K562 (cell line): Measurements from ENCODE around the gene OOSP2. TPM values are rescaled to one million over a fixed set of nuclear protein-coding genes. Genes with fewer than 3 reads are reported as not detected.

Experiments
- ATAC-seq: fragments of 200-7000 bp; cut with Tn5 transposase; 3 replicates; pipeline ENCODE4 v1.9.1; 2020; ENCODE audit warnings: moderate library complexity
- BruUV-seq: library from RNA; stranded (reverse); fragments of 400-500 nt; replicated peaks from 2 replicates; lab custom pipeline; 2021; lab: Mats Ljungman, UMichigan
- CTCF ChIA-PET: fragments of 300-600 bp; formaldehyde crosslinking; extraction: SDS; loops from one replicate; lab custom pipeline; 2021; ENCODE audit warnings: low intra/inter-chr PET ratio; lab: Yijun Ruan, JAX
- POLR2A ChIA-PET: fragments of 300-600, 350-650 bp; sonication (Branson Sonifier 250); formaldehyde crosslinking; extraction: SDS; loops from one replicate; lab custom pipeline; 2021; ENCODE audit warnings: antibody characterized with exemption, inconsistent platforms; lab: Yijun Ruan, JAX
- DNase-seq, 4 experiments: peaks; one replicate each; pipeline versions ENCODE4 v3.0.0 to v3.0.0-alpha.2; 2011 to 2018; ENCODE audit warnings: low spot score in 3 of 4, mixed read lengths in 3 of 4; ENCODE audit errors: extremely low read depth in 1 of 4
- FAIRE-seq: peaks from 2 replicates; lab custom pipeline; 2011; peaks lifted over from hg19 to GRCh38; lab: Jason Lieb, UNC
- H2AFZ ChIP-seq: 2 replicates; pipeline ENCODE4 v1.6.0; 2011; ENCODE audit warnings: low read depth, low read length, control low read depth, inconsistent platforms
- H3K27ac ChIP-seq: fragments of 200-600 bp; 3 replicates; pipeline ENCODE4 v1.8.0; 2011; ENCODE audit warnings: low read depth, mild to moderate bottlenecking, control low read depth, inconsistent platforms, low read length, moderate library complexity, mixed read lengths; ENCODE audit errors: extremely low read depth
- H3K27me3 ChIP-seq, 2 experiments: fragments of 300-600 bp in 1 of 2; 2 replicates in 1 of 2; 3 replicates in 1 of 2; pipeline versions ENCODE4 v1.6.0 to v1.8.0; 2011; ENCODE audit warnings: inconsistent platforms in 2 of 2, low read length in 2 of 2, mild to moderate bottlenecking in 1 of 2, mixed read lengths in 1 of 2, moderate library complexity in 1 of 2; ENCODE audit not compliant: control insufficient read depth in 2 of 2, insufficient read depth in 2 of 2
- H3K36me3 ChIP-seq: fragments of 300-600 bp; 3 replicates; pipeline ENCODE4 v1.8.0; 2011; ENCODE audit warnings: mild to moderate bottlenecking, low read length, inconsistent platforms; ENCODE audit not compliant: control insufficient read depth, insufficient read depth
- H3K4me1 ChIP-seq, 2 experiments: fragments of 200-600 bp in 1 of 2; replicated peaks in 1 of 2; 2 replicates in 1 of 2; 3 replicates in 1 of 2; pipeline versions ENCODE4 v1.5.1 to v1.8.0; 2011; ENCODE audit warnings: inconsistent platforms in 2 of 2, low read length in 2 of 2, mild to moderate bottlenecking in 1 of 2, mixed read lengths in 1 of 2, moderate library complexity in 1 of 2; ENCODE audit not compliant: control insufficient read depth in 2 of 2, insufficient read depth in 2 of 2
- H3K4me2 ChIP-seq: 2 replicates; pipeline ENCODE4 v1.6.1; 2011; ENCODE audit warnings: low read length, control low read depth, inconsistent platforms, mixed read lengths; ENCODE audit not compliant: insufficient read depth
- H3K4me3 ChIP-seq: fragments of 200-600 bp; sonication (generic), shearing (Covaris generic); 2 replicates; pipeline ENCODE4 v1.5.1; 2016; ENCODE audit warnings: control low read depth, inconsistent platforms
- H3K79me2 ChIP-seq: fragments of 200-600 bp; 3 replicates; pipeline ENCODE4 v1.8.0; 2011; ENCODE audit warnings: low read length, inconsistent platforms; ENCODE audit not compliant: control insufficient read depth, insufficient read depth
- H3K9ac ChIP-seq, 2 experiments: 2 replicates each; pipeline versions ENCODE4 v1.6.0 to v1.6.1; 2011; ENCODE audit warnings: low read depth in 2 of 2, low read length in 2 of 2, control low read depth in 1 of 2, inconsistent platforms in 1 of 2, mild to moderate bottlenecking in 1 of 2, mixed read lengths in 1 of 2; ENCODE audit not compliant: insufficient read depth in 1 of 2
- H3K9me1 ChIP-seq: one replicate; pipeline ENCODE4 v1.6.0; 2011; ENCODE audit warnings: inconsistent platforms, mild to moderate bottlenecking, low read length, moderate library complexity; ENCODE audit not compliant: control insufficient read depth, insufficient read depth
- H3K9me3 ChIP-seq: replicated peaks from 2 replicates; pipeline ENCODE4 v1.5.1; 2011; ENCODE audit warnings: low read depth, low read length, inconsistent platforms; ENCODE audit not compliant: control insufficient read depth, insufficient read depth
- H4K20me1 ChIP-seq: replicated peaks from 2 replicates; pipeline ENCODE4 v1.6.1; 2011; ENCODE audit warnings: low read length, inconsistent platforms, mixed read lengths; ENCODE audit not compliant: control insufficient read depth, insufficient read depth
- CXXC5 ChIP-seq: fragments of 250-450 bp; sonication (Bioruptor Pico); IDR thresholded peaks from 2 replicates; pipeline ENCODE4 v1.8.0; 2022; ENCODE audit warnings: inconsistent platforms, mild to moderate bottlenecking, moderate library complexity
- DMBX1 ChIP-seq: fragments of 250-450 bp; sonication (Bioruptor Pico); IDR thresholded peaks from 2 replicates; pipeline ENCODE4 v1.8.0; 2022; ENCODE audit warnings: inconsistent platforms, mild to moderate bottlenecking, moderate library complexity, borderline replicate concordance
- HMG20B ChIP-seq: fragments of 250-450 bp; sonication (Bioruptor Pico); IDR thresholded peaks from 2 replicates; pipeline ENCODE4 v1.5.0; 2021; ENCODE audit warnings: mild to moderate bottlenecking
- KAT7 ChIP-seq: sonication (generic); formaldehyde crosslinking; IDR thresholded peaks from 2 replicates; pipeline ENCODE4 v1.8.0; 2022; ENCODE audit warnings: missing genetic modification reagents, mild to moderate bottlenecking, borderline replicate concordance
- MTA3 ChIP-seq: fragments of 450-650 bp; formaldehyde crosslinking; IDR thresholded peaks from 2 replicates; pipeline ENCODE4 v1.6.1; 2017; ENCODE audit warnings: mild to moderate bottlenecking, borderline replicate concordance
- RFX1 ChIP-seq: fragments of 450-650 bp; IDR thresholded peaks from 2 replicates; pipeline ENCODE4 v1.6.1; 2016; ENCODE audit warnings: mild to moderate bottlenecking, moderate library complexity
- TCF3 ChIP-seq: sonication (generic); formaldehyde crosslinking; IDR thresholded peaks from 2 replicates; pipeline ENCODE4 v1.4.0; 2020; ENCODE audit warnings: mild to moderate bottlenecking, missing genetic modification reagents
- YY1 ChIP-seq, 3 experiments: IDR thresholded peaks; 2 replicates each; pipeline ENCODE4 v1.6.1; 2011; ENCODE audit warnings: low read length in 2 of 3, mild to moderate bottlenecking in 2 of 3, moderate library complexity in 2 of 3, borderline replicate concordance in 1 of 3, control low read depth in 1 of 3, low read depth in 1 of 3; ENCODE audit not compliant: insufficient read depth in 3 of 3, insufficient replicate concordance in 2 of 3, control insufficient read depth in 1 of 3, insufficient read length in 1 of 3; ENCODE audit errors: extremely low read depth in 1 of 3
- ZNF274 ChIP-seq: IDR thresholded peaks from 2 replicates; pipeline ENCODE4 v1.6.1; 2011; ENCODE audit warnings: low read depth, mild to moderate bottlenecking, low read length, moderate library complexity, borderline replicate concordance
- ZNF280B ChIP-seq: fragments of 250-450 bp; sonication (Bioruptor Pico); IDR thresholded peaks from 2 replicates; pipeline ENCODE4 v1.5.1; 2021; ENCODE audit warnings: mild to moderate bottlenecking
- ZNF316 ChIP-seq: fragments of 450-650 bp; IDR thresholded peaks from 2 replicates; pipeline ENCODE4 v1.6.1; 2016
- ZNF785 ChIP-seq: fragments of 250-450 bp; sonication (Bioruptor Pico); IDR thresholded peaks from 2 replicates; pipeline ENCODE4 v1.4.0; 2020; ENCODE audit warnings: mild to moderate bottlenecking
- WGBS: fragments of 100-300 bp; shearing (Covaris generic); methylation state at CpG from one replicate; pipeline ENCODE4 v1.1.6; 2016; ENCODE audit warnings: low coverage, mixed read lengths; ENCODE audit not compliant: insufficient coverage; ENCODE audit errors: missing lambda C conversion rate; 5-methylcytosine and 5-hydroxymethylcytosine counted together
- in situ Hi-C: fragments of 300-500 bp; cut with MboI; formaldehyde crosslinking; loops from 4 replicates; pipeline ENCODE4 v1.15.0; 2018; ENCODE audit warnings: inconsistent platforms, mixed read lengths
- intact Hi-C: fragments of 100-400 bp; cut with micrococcal nuclease; formaldehyde crosslinking; loops from 2 replicates; pipeline ENCODE4 v1.14.2; 2022
- polyA plus RNA-seq, 8 experiments: library from polyadenylated mRNA; depleted of rRNA in 4 of 8; stranded (reverse) in 5 of 8; unstranded in 3 of 8; fragments of >200 nt; fragmentation: Nextera tagmentation in 2 of 8; fragmentation: Illumina TruSeq in 1 of 8; extraction: Ambion mirVana in 2 of 8; extraction: Trizol in 1 of 8; gene quantifications; 2 replicates each; pipeline versions ENCODE4 v1.2.1 to v1.2.3, GENCODE V29; 2011 to 2014; ENCODE audit warnings: inconsistent platforms in 1 of 8, missing spikeins in 1 of 8
- total RNA-seq, 7 experiments: library from RNA; depleted of rRNA in 6 of 7; stranded (reverse); fragments of >200 nt in 6 of 7; fragmentation: Illumina TruSeq in 2 of 7; extraction: Trizol in 2 of 7; gene quantifications; 2 replicates each; pipeline versions ENCODE4 v1.2.1 to v1.2.3, GENCODE V29; 2011 to 2021; ENCODE audit warnings: low replicate concordance in 1 of 7
- TF ChIP-seq, protein P1 (sequence below): fragments of 450-650 bp; formaldehyde crosslinking; conservative IDR thresholded peaks from 2 replicates; pipeline ENCODE4 v1.4.0; 2022; ENCODE audit warnings: mild to moderate bottlenecking, missing genetic modification characterization

Gene OOSP2
- total and polyA plus RNA-seq, 9 of the 15 experiments (the other 6 are each of a cell fraction or from before 2014, with no cell fraction given): 0.14 to 1.5 (median 0.32) TPM; not detected in 4

- Histone ChIP-seq H3K36me3 (no peaks in the 10 kb centered on the region), H3K9ac (no peak overlapping the region), H3K27me3 (no peaks in the 10 kb centered on the region), H3K9me1 (no peaks in the 10 kb centered on the region), H3K4me3 (no peak overlapping the region), H3K4me2 (no peak overlapping the region), H4K20me1 (no peaks in the 10 kb centered on the region), H2AFZ (peak overlapping the region; percentile 35; the same call in 1 of the 2 replicates), H3K9me3 (peaks cover 5% of the 10 kb centered on the region; the same call in 1 of the 2 replicates), H3K27ac (no peak overlapping the region), H3K79me2 (no peaks in the 10 kb centered on the region), H3K4me1 (no peaks in the 10 kb centered on the region)
- DNase-seq (no peak), FAIRE-seq (no peak), ATAC-seq (no peak)
- WGBS: 23% methylated on average over 4 of the region's 4 CpGs
- intact Hi-C loops (no loop called here), in situ Hi-C loops (no loop called here)
- BruUV-seq: no TSS peak
- CTCF ChIA-PET: no interaction called here
- POLR2A ChIA-PET: interaction anchor here (0.6 kb wide), 1 partner anchor 76 kb away, joined by 3 read pairs; no protein-coding TSS in a partner anchor
- TF ChIP-seq ZNF274 (peak; percentile 87), CXXC5 (CRISPR knock-in tag) (no peak)
These were observed 40.5 kb upstream of the OOSP2 start for GRCh38 chr11:59999691-60000090.

GRCh38 chr11:60003729-60004128 is 36.5 kb upstream of the OOSP2 start:
- DNase-seq (peak in 1 of 4 experiments; percentile 8), ATAC-seq (no peak), FAIRE-seq (no peak)
- intact Hi-C loops (no loop called here), in situ Hi-C loops (no loop called here)
- 51% methylated on average over 2 of the region's 2 CpGs for WGBS
- POLR2A ChIA-PET: no interaction called here
- H3K36me3 ChIP-seq: no peaks in the 10 kb centered on the region
- H3K79me2 ChIP-seq: no peaks in the 10 kb centered on the region
- no peaks in the 10 kb centered on the region for H3K9me1 ChIP-seq
- BruUV-seq: no TSS peak
- H3K9me3 ChIP-seq: peaks cover 5% of the 10 kb centered on the region; the same call in 1 of the 2 replicates
- no peak overlapping the region for H3K9ac ChIP-seq
- H3K4me2 ChIP-seq: no peak overlapping the region
- peak overlapping the region; percentile 67 for H2AFZ ChIP-seq
- no peaks in the 10 kb centered on the region for H3K4me1 ChIP-seq
- H3K4me3 ChIP-seq: no peak overlapping the region
- no peaks in the 10 kb centered on the region for H3K27me3 ChIP-seq
- no peaks in the 10 kb centered on the region for H4K20me1 ChIP-seq
- CTCF ChIA-PET: no interaction called here
- H3K27ac ChIP-seq: peak overlapping the region; percentile 6; the same call in 1 of the 3 replicates
- TF ChIP-seq TCF3 (no peak), MTA3 (no peak), KAT7 (CRISPR knock-in tag) (no peak), YY1 (IDR thresholded peaks at IDR 0.05; ENCODE audit: borderline replicate concordance in 1 of 3, control insufficient read depth in 1 of 3, extremely low read depth in 1 of 3, insufficient read depth in 3 of 3, insufficient read length in 1 of 3, insufficient replicate concordance in 2 of 3, low read depth in 1 of 3, low read length in 2 of 3) (peak in 1 of 3 experiments; percentile 62), RFX1 (peak; percentile 20; the same call in 1 of the 2 replicates), ZNF785 (CRISPR knock-in tag) (no peak), DMBX1 (peak; percentile 64; the same call in 1 of the 2 replicates), HMG20B (CRISPR knock-in tag) (no peak), ZNF280B (CRISPR knock-in tag) (no peak), ZNF316 (peak; percentile 53; the same call in 1 of the 2 replicates)
- TF ChIP-seq, protein P1, sequence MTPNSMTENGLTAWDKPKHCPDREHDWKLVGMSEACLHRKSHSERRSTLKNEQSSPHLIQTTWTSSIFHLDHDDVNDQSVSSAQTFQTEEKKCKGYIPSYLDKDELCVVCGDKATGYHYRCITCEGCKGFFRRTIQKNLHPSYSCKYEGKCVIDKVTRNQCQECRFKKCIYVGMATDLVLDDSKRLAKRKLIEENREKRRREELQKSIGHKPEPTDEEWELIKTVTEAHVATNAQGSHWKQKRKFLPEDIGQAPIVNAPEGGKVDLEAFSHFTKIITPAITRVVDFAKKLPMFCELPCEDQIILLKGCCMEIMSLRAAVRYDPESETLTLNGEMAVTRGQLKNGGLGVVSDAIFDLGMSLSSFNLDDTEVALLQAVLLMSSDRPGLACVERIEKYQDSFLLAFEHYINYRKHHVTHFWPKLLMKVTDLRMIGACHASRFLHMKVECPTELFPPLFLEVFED (CRISPR knock-in tag): no peak
